Uterus (tissue), 4 donors: ENCODE results near the gene ZMYND8. TPM values are rescaled to one million over a fixed set of nuclear protein-coding genes. Genes with fewer than 3 reads are reported as not detected.
A peak's percentile ranks its signal among the peaks of the same experiment; 100 is the strongest.

Source experiments
- DNase-seq, 2 donors: peaks; one replicate each; pipeline ENCODE4 v3.0.0-alpha.2; 2019 to 2020
- H3K27ac ChIP-seq, 2 donors: fragments of 200-600 bp; sonication (generic); 1 replicate in 1 of 2; 2 replicates in 1 of 2; pipeline ENCODE4 v1.5.1; 2016 to 2018
- H3K27me3 ChIP-seq, 2 donors: fragments of 200-600 bp; sonication (generic); one replicate each; pipeline ENCODE4 v1.5.1; 2018 to 2019; ENCODE audit warnings: control low read depth in 1 of 2
- H3K36me3 ChIP-seq, 2 donors: fragments of 200-600 bp; sonication (generic); one replicate each; pipeline ENCODE4 v1.5.1; 2019; ENCODE audit warnings: control low read depth in 1 of 2
- H3K4me1 ChIP-seq, 2 donors: fragments of 200-600 bp; sonication (generic); one replicate each; pipeline ENCODE4 v1.5.1; 2018 to 2019; ENCODE audit warnings: control low read depth in 1 of 2
- H3K4me3 ChIP-seq, 2 donors: fragments of 200-600 bp; sonication (generic); 1 replicate in 1 of 2; 2 replicates in 1 of 2; pipeline ENCODE4 v1.5.1; 2018 to 2019; ENCODE audit warnings: mild to moderate bottlenecking in 1 of 2
- H3K9me3 ChIP-seq, 2 donors: fragments of 200-600 bp; sonication (generic); one replicate each; pipeline ENCODE4 v1.5.1; 2019; ENCODE audit warnings: control low read depth in 1 of 2
- POLR2A ChIP-seq, 2 donors: fragments of 450-650 bp; IDR thresholded peaks; one replicate each; pipeline ENCODE4 v1.6.1; 2016; ENCODE audit warnings: antibody characterized with exemption in 2 of 2, mild to moderate bottlenecking in 1 of 2, moderate library complexity in 1 of 2
- intact Hi-C: fragments of 100-400 bp; cut with DNase I; formaldehyde crosslinking; loops from one replicate; pipeline ENCODE4 v1.15.1; 2023; ENCODE audit warnings: low total_unique reads
- total RNA-seq, 4 donors: library from RNA; depleted of rRNA in 3 of 4; stranded (reverse); fragments of >200 nt in 3 of 4; gene quantifications; one replicate each; pipeline versions ENCODE4 v1.1.0 to v1.2.4, GENCODE V29; 2014 to 2023
- TF ChIP-seq, protein P1 (sequence below), 4 experiments: fragments of 200-600 bp in 2 of 4; fragments of 450-650 bp in 2 of 4; sonication (generic) in 2 of 4; IDR thresholded peaks; one replicate each; pipeline ENCODE4 v1.5.1; 2016 to 2019; ENCODE audit warnings: antibody characterized with exemption in 4 of 4, mild to moderate bottlenecking in 2 of 4, moderate library complexity in 1 of 4
- donor health status: DM: yes; HTN: yes; CAD: no.

Gene ZMYND8
- total RNA-seq, 4 donors from 2014 or later: 10.2 to 26.7 (median 16.0) TPM

GRCh38 chr20:47359530-47360296 lies 3.2 kb upstream of the ZMYND8 start:
- no peaks in the 10 kb centered on the region for H3K27me3 ChIP-seq
- peak overlapping the region; percentile 94 to 99 for H3K27ac ChIP-seq
- peaks cover 38 to 48% of the 10 kb centered on the region in 2 donors for H3K4me1 ChIP-seq
- TF ChIP-seq, protein P1, sequence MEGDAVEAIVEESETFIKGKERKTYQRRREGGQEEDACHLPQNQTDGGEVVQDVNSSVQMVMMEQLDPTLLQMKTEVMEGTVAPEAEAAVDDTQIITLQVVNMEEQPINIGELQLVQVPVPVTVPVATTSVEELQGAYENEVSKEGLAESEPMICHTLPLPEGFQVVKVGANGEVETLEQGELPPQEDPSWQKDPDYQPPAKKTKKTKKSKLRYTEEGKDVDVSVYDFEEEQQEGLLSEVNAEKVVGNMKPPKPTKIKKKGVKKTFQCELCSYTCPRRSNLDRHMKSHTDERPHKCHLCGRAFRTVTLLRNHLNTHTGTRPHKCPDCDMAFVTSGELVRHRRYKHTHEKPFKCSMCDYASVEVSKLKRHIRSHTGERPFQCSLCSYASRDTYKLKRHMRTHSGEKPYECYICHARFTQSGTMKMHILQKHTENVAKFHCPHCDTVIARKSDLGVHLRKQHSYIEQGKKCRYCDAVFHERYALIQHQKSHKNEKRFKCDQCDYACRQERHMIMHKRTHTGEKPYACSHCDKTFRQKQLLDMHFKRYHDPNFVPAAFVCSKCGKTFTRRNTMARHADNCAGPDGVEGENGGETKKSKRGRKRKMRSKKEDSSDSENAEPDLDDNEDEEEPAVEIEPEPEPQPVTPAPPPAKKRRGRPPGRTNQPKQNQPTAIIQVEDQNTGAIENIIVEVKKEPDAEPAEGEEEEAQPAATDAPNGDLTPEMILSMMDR (IDR thresholded peaks at IDR 0.05): no peak
- TF ChIP-seq POLR2A (IDR thresholded peaks at IDR 0.05): no peak
- no peak for DNase-seq
- intact Hi-C loops: loop anchor here (5.0 kb wide), 1 partner anchor 42 kb away; no protein-coding TSS in a partner anchor
- no peaks in the 10 kb centered on the region for H3K9me3 ChIP-seq
- no peak overlapping the region for H3K4me3 ChIP-seq
- no peaks in the 10 kb centered on the region for H3K36me3 ChIP-seq

GRCh38 chr20:47358672-47359529 lies 2.4 kb upstream of the ZMYND8 start:
- intact Hi-C loops: loop anchor here (5.0 kb wide), 1 partner anchor 42 kb away; no protein-coding TSS in a partner anchor
- no peak overlapping the region for H3K4me3 ChIP-seq
- no peaks in the 10 kb centered on the region for H3K9me3 ChIP-seq
- peak; percentile 11 to 39 for TF ChIP-seq POLR2A (IDR thresholded peaks at IDR 0.05)
- TF ChIP-seq, protein P1 (IDR thresholded peaks at IDR 0.05): no peak
- peak overlapping the region; percentile 94 to 99 for H3K27ac ChIP-seq
- H3K27me3 ChIP-seq: no peaks in the 10 kb centered on the region
- peak; percentile 68 to 88 for DNase-seq
- peaks cover 46 to 56% of the 10 kb centered on the region in 2 donors for H3K4me1 ChIP-seq
- no peaks in the 10 kb centered on the region for H3K36me3 ChIP-seq

GRCh38 chr20:47358039-47358671 lies 1.7 kb upstream of the ZMYND8 start:
- Histone ChIP-seq H3K4me3 (no peak overlapping the region), H3K4me1 (peaks cover 50 to 62% of the 10 kb centered on the region in 2 donors), H3K36me3 (no peaks in the 10 kb centered on the region), H3K27me3 (no peaks in the 10 kb centered on the region), H3K27ac (peak overlapping the region; percentile 94 to 99), H3K9me3 (no peaks in the 10 kb centered on the region)
- DNase-seq: no peak
- intact Hi-C loops: loop anchor here (5.0 kb wide), 1 partner anchor 41 kb away; no protein-coding TSS in a partner anchor
- TF ChIP-seq, protein P1 (IDR thresholded peaks at IDR 0.05): no peak
- TF ChIP-seq POLR2A (IDR thresholded peaks at IDR 0.05): no peak

- intact Hi-C loops: loop anchor here (5.0 kb wide), 1 partner anchor 40 kb away; no protein-coding TSS in a partner anchor
- no peaks in the 10 kb centered on the region for H3K27me3 ChIP-seq
- DNase-seq: peak; percentile 86 to 90
- no peaks in the 10 kb centered on the region for H3K36me3 ChIP-seq
- H3K9me3 ChIP-seq: no peaks in the 10 kb centered on the region
- H3K4me3 ChIP-seq: no peak overlapping the region
- H3K27ac ChIP-seq: peak overlapping the region; percentile 94 to 99
- TF ChIP-seq POLR2A (IDR thresholded peaks at IDR 0.05): peak; percentile 46 to 55
- TF ChIP-seq, protein P1 (IDR thresholded peaks at IDR 0.05): peak in 1 of 4 experiments; percentile 7
- peaks cover 50 to 68% of the 10 kb centered on the region in 2 donors for H3K4me1 ChIP-seq
Measured at GRCh38 chr20:47357296-47358038, 968 bp upstream of the ZMYND8 start.
